Measurements from ENCODE around the gene OBP2A.

OBP2A gene

DNA sequence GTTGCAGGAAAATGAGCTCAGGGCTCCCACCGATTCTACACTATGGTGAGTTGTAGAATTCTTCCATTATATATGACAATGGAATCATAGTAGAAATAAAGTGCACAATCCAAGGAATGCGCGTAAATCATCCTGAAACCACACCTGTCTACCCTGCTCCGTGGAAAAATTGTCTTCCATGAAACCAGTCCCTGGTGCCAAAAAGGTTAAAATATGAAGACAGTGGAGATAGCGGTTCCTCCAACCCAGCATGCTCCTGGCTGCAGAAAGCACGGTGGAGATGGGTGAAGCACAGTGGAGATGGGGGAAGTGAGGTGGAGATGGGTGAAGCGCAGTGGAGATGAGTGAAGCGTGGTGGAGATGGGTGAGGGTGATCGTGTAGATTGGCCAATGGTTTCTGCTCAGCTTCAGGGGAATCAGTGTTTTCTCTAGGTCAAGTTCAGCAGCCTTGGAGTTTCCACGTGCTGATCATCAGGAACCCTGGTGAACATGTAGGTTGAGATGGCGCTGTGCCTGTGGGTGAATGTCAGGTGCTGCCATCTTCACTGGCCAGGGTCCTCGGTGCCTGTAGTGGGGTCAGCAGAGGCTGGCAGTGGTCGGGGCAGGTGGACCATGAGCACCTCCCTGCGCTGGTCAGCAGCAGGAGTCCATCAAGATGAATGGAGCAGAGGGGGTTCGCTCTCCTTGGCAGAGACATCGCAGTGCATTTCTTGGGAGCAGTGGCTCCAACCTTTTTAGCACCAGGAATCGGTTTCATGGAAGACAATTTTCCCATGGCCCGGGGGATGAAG, 35.9 kb downstream of the OBP2A start:
- no peak for DNase-seq

DNA sequence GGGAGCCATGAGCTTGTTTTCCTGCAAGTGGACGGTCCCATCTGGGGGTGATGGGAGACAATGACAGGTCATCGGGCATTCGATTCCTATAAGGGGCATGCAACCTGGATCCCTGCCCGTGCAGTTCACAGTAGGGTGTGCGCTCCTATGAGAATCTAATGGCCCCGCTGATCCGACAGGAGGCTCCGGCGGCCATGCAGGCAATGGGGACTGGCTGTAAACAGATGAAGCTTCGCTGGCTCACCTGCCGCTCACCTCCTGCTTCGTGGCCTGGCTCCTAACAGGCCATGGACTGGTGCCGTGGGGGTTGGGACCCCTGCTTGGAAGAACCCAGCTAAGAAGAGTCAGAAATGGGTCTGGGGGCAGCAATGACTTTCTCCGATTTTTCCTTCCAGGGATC, 36.6 kb downstream of the OBP2A start:
- no peak for DNase-seq

DNA sequence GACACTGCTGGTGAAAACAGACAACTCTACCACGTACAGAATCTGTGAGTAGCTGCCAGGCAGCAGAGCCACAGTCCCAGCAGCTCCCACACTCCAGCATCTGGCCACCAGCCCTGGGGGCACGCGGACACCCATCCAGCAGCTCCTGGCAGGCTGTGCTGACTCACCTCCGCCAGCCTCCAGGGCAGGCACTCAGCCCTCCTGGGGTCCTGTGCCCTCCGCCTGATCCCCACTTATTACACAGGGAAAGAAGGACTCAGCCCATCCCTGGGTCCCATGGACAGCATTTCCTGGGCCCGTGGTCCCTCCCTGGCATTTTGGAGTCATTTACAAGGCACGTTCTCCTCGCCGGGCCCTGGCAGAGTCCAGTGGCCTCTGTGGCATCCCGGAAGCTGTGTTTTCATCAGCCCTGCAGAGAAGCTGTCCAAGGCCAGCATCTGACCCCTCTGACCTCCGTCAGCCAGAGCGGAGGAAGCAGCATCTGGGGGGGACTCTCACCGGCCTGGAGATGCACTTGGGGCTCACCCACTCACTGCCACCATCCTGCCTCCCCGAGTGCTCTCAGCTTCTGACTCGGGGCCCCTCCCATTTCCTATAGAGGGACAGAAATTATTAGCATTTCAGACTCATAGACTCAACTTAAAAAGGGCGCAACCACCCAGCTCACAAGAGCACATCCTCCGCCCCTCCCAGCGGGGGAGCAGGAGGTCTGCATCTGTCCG, 37.2 kb downstream of the OBP2A start:
- no peak for DNase-seq

DNA sequence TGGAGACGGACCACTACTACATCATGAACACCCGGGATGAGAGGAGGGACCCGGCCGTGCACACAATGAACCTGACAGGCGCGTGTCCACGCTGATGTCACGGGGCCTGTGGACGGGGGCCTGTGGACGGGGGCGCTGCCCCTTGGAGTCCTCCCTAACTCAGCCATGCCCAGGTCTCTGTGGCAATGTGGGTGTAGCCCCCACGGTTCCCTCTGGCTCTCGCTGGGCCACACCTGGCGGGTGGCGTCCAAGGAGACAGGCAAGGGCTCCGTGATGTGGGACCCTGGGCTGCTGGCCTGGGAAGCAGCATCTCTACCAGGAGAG, 37.7 kb downstream of the OBP2A start:
- DNase-seq, result no peak

DNA sequence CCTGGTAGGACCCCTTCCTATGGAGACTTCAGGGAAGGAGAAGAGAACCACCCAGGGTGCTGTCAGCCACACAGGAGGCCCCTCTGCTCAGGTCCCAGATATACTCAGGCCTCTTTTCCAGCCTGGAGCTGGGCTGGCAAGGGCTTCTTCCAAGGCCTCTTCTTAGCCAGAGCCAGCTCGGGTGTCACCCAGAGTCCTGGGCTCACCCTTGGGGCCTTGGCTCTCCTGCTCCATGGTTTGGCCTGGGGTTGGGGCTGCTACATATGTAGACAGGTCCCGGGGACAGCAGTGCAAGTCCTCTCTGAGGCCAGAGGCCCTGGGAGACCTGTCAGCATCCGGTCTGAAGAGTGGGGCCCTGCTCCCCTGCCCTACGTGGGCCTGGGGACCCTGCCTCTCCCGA, 38.4 kb downstream of the OBP2A start:
- DNase-seq, result no peak

DNA sequence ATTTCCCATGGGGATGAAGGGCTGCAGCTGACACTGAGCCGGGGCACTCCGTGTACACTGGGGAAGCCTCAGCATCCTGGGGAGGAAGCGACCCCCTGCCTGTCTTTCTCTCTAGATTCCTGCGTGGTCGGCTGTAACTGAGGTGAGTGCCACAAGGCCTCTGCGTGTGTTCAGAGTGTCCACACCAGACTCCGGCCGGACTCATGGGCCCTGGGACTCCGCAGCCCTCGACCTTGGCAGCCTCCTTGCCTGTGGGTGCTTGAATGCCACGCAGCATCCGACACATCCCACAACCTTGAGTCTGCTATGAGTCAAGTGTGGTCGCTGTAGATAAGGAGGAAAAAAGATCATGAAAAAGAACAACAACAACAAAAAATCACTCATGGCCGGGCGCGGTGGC, 39.0 kb downstream of the OBP2A start:
- no peak for DNase-seq

DNA sequence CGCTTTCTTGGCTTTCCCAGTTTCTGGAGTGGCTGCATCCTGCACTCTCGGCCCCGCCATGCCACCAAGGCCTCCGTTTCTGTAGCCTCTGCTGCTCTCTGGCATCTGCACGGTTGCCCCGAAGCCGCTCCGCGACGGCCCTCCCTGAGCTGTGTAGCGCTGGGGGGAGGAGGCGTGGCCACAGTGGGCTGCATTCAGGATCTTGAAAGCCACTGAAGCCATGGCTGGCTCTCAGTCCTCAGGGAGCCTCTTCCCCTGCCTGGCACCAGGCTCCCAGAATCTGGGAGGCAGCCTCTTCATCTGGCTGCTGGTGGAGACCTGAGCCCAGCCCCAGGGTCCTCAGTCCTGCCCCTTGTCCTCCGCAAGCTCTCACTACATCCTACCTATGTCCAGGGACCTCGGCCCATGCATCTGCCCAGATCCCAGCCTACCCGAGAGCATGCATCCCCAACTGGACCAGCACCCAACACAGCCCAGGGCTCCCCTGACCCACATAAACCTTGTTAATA, 40.7 kb downstream of the OBP2A start:
- no peak for DNase-seq

DNA sequence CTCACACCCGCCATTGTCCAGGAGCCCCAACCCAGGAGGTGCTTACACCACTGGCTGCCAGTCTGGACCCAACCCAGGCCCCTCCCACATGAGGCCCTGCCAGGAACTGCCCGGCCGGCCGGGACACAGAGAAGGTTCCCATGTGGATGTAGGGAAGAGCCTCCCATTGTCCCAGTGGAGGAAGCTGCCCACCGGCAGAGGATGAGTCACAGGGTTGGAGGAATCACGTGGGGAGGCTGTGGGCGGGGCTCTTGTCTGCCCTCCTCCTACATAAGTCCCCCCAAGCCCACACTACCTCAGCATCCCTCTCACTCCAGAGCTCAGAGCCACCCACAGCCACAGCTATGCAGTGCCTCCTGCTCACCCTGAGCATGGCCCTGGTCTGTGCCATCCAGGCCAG, 41.7 kb downstream of the OBP2A start:
- DNase-seq, result no peak

DNA sequence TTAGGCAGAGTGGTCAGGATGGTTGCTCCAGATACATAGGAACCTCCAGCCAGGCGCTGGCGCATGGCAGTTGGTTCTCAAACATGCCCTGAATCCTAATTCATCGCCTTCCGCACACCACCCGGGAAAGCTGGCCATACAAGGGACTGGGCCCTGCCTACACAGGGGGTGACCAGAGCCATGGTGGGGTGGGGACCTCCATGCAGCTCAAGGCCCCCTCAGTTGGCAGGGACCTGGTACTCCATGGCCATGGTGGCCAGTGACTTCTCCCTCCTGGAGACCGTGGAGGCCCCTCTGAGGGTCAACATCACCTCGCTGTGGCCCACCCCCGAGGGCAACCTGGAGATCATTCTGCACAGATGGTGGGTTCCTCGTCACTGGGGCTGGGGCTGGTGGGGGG, 42.4 kb downstream of the OBP2A start:
- no peak for DNase-seq

DNA sequence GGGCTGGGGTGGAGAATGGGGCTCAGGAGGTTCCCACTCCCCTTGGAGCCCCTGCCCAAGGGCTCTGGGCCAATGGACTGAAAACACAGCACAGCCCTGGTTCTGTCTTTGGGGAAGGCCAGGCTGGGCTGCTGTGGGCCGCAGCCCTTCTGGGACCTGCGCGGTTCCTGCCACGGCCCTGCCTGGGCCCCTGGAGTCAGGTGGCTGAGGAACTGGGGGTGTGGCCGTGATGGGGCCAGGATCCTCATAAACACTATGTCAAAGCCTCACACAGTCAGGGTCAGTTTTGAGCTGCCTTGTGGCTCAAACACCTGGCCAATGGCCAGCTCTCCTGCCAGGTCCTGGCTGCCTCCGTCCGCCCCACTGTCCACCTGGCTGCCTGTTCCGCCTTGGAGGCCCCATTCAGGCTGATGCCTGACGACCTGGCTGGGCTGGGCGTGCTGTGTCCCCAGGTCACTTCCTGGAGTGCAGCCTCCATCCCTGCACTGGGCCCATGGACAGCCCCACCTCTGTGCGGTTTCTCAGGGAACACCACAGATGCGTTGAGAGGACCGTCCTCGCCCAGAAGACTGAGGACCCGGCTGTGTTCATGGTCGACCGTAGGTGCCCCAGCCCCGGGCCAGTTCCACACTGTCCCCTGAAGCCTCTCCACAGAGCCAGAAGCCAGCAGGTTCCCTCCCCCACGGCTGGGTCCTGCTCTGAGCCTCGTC, 43.1 kb downstream of the OBP2A start:
- DNase-seq, result no peak

DNA sequence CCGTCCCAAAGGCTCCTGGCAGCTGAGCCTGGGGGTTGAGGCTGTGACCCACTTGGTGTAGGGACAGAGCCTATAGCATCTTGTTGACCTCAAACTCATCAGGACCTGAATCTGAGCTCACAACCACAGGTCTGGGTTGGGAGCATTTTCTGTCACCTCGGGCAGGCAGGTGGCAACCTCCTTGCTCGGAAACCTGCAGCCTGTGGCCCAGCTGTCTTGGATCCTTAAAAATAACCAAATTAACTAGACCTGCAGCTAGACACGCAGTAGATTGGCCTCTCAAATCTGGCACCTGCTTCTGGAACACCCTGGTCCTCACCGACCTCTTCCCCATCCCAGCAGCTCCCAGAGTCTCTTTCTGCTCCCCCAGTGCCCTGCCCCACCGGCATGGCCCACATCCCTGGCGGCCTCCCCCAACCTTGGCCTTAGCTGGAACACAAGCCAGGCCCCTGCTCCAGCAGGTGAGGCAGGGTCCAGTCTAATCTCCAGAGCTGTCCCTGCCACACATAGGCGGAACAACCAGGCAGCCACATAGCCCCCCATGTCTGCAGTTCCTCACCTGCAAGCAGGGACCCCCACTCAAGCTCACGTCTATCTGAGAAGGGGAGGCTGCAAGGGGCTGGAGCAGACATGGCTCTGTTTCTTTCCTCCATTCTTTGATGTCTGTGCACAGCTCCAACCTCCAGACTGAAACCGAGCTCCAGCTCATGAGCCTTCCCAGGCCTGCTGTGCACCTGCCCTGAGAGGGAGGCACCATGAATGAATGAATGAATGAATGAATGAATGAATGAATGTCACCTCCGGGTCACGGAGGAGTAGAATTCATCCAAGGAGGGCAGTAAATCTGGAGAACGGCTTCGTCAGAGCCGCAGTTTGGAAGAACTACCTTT, 43.9 kb downstream of the OBP2A start:
- no peak for DNase-seq

DNA sequence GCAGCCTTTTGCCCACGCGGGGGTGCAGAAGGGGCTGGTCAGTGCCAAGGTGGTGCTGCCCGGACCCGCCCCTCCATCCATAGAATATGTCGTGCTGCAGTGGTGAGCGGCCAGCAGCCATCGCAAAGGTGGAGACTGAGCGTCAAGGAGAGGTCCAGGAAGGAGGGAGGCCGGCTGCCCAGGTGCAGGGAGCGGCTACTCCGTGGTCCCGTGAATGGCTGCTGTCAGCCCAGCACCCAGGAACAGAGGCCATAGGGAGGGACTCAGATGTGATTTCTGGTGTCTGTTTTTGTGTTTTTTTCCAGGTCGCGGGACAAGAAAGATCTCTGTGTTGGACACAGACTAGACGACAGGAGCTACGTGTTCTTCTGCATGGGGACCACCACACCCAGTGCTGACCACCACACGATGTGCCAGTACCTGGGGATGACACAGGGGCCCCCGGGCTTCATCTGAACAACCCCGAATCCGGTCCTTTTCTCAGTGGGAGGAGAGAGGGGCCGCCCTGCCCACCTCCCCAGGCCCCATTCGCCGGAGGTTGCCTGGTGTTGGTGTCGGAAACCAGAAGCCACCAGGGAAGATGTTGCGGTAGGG, 44.7 kb downstream of the OBP2A start:
- no peak for DNase-seq

DNA sequence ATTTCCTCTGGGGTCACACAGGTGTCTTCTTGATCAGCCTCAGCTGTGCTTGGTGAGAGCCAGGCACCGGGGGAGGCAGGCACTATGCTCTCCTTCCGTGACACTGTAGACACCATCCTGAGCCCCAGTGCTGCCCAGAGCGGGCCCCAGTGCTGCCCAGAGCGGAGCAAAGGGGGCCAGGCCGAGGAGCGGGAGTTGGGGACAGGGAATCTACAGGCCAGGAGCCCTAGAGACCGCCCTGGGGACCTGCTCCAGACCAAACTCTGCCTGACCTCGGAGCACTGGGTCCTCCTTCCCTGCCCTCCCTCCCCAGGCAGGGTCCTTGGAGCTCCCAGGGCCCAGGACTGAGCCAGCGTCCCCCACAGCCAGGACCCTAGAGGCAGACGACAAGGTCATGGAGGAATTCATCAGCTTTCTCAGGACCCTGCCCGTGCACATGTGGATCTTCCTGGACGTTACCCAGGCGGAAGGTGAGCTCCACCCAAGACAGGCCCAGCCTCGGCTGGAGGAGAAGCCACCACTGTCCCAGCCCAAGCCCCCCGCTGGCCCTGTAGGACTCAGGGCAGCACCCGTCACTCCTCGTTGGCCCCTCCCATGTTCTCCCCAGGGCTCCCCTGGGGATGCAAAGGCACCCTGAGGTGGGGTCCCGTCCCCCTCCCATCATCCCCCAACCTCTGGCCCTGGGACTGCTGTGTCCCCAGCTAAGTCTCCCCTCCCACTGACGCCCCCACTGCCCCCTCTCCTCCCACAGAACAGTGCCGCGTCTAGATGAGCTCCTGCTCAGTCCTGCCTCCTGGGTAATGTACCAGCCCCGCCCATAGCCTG, 45.8 kb downstream of the OBP2A start:
- no peak for DNase-seq

DNA sequence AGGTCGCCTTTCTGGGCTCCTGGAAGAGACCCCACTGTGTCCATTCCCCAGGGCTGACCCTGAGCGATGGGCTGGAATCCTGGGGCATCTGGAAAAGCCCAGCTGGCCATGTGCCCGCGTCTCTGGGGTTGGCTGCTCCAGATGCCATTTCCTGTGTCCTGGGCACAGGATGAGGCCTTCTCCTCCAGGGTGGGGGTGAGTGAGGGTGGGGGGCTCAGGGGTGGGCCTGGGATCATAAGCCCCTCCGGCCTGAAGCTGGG, 46.3 kb downstream of the OBP2A start:
- DNase-seq, result no peak

DNA sequence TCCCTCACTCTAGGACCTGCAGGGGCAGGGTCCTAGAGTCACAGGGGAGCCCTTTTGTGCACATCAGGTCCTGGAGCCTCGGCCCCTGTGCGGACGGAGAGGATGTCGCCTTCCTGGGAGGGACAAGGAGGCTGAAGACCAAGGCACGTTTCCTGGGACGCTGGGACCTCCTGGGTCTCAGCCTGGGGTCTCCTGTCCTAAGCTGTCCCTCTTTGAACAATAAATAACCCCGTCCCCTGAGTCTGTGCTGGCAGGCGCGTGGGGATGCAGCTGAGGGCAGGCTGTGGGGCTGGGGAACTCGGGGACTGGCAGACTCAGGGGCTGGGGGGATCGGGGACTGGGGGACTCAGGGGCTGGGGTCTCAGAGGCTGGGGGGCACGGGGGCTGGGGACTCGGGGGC, 46.7 kb downstream of the OBP2A start:
- no peak for DNase-seq

DNA sequence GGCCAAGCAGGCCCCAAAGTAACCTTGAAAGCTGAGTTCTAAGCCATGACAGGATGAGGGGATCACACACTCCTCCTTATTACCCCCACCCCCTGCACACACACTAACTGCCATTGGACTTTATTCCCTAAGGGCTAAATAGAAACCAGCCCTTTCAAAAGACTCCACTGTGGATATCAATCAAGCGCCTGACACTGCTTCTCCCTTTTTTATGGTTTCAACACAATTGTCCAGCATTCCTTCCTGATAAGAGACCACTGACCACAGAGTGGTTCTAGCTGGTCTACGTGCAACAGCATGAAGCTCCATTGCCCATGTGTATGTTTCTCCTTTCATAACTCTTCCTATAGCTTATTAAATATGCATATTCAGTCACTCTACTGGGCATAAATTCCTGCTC, 50.3 kb downstream of the OBP2A start:
- DNase-seq, result no peak
